Measurements from ENCODE around the gene STK32A.

DNA sequence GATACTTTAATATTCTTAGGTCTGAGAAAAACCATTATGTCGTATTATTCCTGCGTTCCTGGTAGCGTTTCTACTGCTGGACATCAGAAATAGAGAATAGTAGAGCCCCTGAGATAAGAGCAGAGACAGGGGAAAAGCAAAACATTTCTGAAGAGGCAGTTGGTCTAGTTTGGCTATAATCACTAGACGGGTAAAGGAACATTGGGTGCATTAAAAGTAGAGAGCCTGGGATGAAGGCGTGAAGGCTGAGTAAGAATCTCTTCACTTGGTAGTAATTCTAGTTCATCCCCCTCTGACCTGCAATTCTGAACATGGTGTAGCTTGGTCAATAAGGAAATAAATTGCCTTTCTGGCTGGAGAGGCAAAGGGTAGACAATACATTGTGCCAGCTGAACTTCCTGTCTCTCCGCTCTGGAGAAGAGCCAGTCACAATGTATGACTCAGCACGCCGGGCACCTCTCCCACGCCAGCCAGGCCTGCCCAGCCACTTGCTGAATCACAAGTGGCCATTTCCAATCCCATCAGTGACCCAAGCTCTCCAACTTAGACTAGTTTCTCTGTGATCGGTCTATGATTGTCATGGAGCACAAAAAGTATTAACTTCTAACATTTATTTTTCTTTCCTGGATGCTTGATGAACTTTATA lies 75.4 kb downstream of the STK32A start:
- TF ChIP-seq CTCF (IDR thresholded peaks at IDR 0.05) (no peak), POLR2A (IDR thresholded peaks at IDR 0.05) (no peak)
